Thyroid gland (tissue), 4 donors: Measurements from ENCODE around the gene CS. TPM values are rescaled to one million over a fixed set of nuclear protein-coding genes. Genes with fewer than 3 reads are reported as not detected.

Experiments used
- DNase-seq, 2 donors: peaks; one replicate each; pipeline ENCODE4 v3.0.0-alpha.2; 2019
- H3K27ac ChIP-seq, 3 donors: fragments of 200-600 bp; sonication (generic); 1 replicate in 2 of 3; 2 replicates in 1 of 3; pipeline ENCODE4 v1.5.1; 2016 to 2019; ENCODE audit warnings: mild to moderate bottlenecking in 1 of 3, moderate library complexity in 1 of 3
- H3K27me3 ChIP-seq: fragments of 200-600 bp; sonication (generic); one replicate; pipeline ENCODE4 v1.5.1; 2019
- H3K36me3 ChIP-seq, 2 donors: fragments of 200-600 bp; sonication (generic); one replicate each; pipeline ENCODE4 v1.5.1; 2016 to 2019
- H3K4me1 ChIP-seq, 2 donors: fragments of 200-600 bp; sonication (generic); one replicate each; pipeline ENCODE4 v1.5.1; 2017 to 2019
- H3K4me3 ChIP-seq, 3 donors: fragments of 200-600 bp; sonication (generic); replicated peaks in 1 of 3; 1 replicate in 2 of 3; 2 replicates in 1 of 3; pipeline ENCODE4 v1.5.1; 2016; ENCODE audit warnings: mild to moderate bottlenecking in 1 of 3
- H3K9me3 ChIP-seq: fragments of 200-600 bp; sonication (generic); one replicate; pipeline ENCODE4 v1.5.1; 2017
- CTCF ChIP-seq, 6 experiments: fragments of 200-600 bp in 3 of 6; fragments of 450-650 bp in 3 of 6; sonication (generic) in 3 of 6; IDR thresholded peaks; one replicate each; pipeline ENCODE4 v1.5.1; 2016 to 2019; ENCODE audit warnings: antibody characterized with exemption in 6 of 6, mild to moderate bottlenecking in 2 of 6, inconsistent platforms in 1 of 6, moderate library complexity in 1 of 6
- POLR2A ChIP-seq, 2 donors: fragments of 450-650 bp; IDR thresholded peaks; one replicate each; pipeline ENCODE4 v1.6.1; 2017; ENCODE audit warnings: antibody characterized with exemption in 2 of 2, mild to moderate bottlenecking in 2 of 2, moderate library complexity in 1 of 2
- WGBS, 2 donors: methylation state at CpG; one replicate each; pipeline ENCODE4 v1.1.5; 2017; 5-methylcytosine and 5-hydroxymethylcytosine counted together
- intact Hi-C: fragments of 100-400 bp; cut with DNase I; formaldehyde crosslinking; loops from one replicate; pipeline ENCODE4 v1.15.1; 2023
- total RNA-seq, 4 donors: library from RNA; depleted of rRNA; stranded (reverse); fragments of >200 nt; gene quantifications; one replicate each; pipeline ENCODE4 v1.2.3, GENCODE V29; 2016

Gene CS
- total RNA-seq, 4 donors from 2014 or later: 110 to 190 (median 118) TPM

- Histone ChIP-seq H3K27ac (no peak overlapping the region), H3K27me3 (no peaks in the 10 kb centered on the region), H3K9me3 (no peaks in the 10 kb centered on the region), H3K4me1 (peaks cover 7 to 8% of the 10 kb centered on the region in 2 donors), H3K36me3 (no peaks in the 10 kb centered on the region), H3K4me3 (no peak overlapping the region)
- no peak for DNase-seq
- intact Hi-C loops: loop anchor here (10.0 kb wide), 1 partner anchor 104 kb away; the partner anchor contains the start of gene ESYT1
- WGBS, 2 donors: 90 to 92% methylated on average over 7 of the region's 7 CpGs
- no peak for TF ChIP-seq POLR2A (IDR thresholded peaks at IDR 0.05)
- no peak for TF ChIP-seq CTCF (IDR thresholded peaks at IDR 0.05)
These were observed 71.0 kb downstream of the CS start for GRCh38 chr12:56229082-56229481.

GRCh38 chr12:56224954-56225353 lies 75.2 kb downstream of the CS start:
- DNase-seq: no peak
- Histone ChIP-seq H3K36me3 (no peaks in the 10 kb centered on the region), H3K27me3 (no peaks in the 10 kb centered on the region), H3K9me3 (no peaks in the 10 kb centered on the region), H3K27ac (peak overlapping the region in 1 of 3 donors; percentile 69), H3K4me3 (peak overlapping the region in 1 of 3 donors; percentile 64), H3K4me1 (peaks cover 26 to 34% of the 10 kb centered on the region in 2 donors)
- intact Hi-C loops: loop anchor here (2.0 to 10.0 kb wide), 2 partner anchors 32 to 100 kb away; partner anchors contain the start of gene ESYT1
- no peak for TF ChIP-seq CTCF (IDR thresholded peaks at IDR 0.05)
- TF ChIP-seq POLR2A (IDR thresholded peaks at IDR 0.05): no peak
- 66 to 71% methylated on average over 10 to 11 of the region's 11 CpGs for WGBS, 2 donors

- peak within 1 kb of the TSS; percentile 6 to 64 (median 57) for H3K4me3 ChIP-seq
- intact Hi-C loops: loop anchor here (2.0 to 10.0 kb wide), 2 partner anchors 31 to 99 kb away; partner anchors contain the start of gene ESYT1
- peak in 1 of 2 donors; percentile 56 for TF ChIP-seq POLR2A (IDR thresholded peaks at IDR 0.05)
- peak; percentile 87 to 97 (median 88) for TF ChIP-seq CTCF (IDR thresholded peaks at IDR 0.05)
- H3K27me3 ChIP-seq: no peaks in the 10 kb centered on the region
- peak within 1 kb of the TSS; percentile 39 to 69 (median 66) for H3K27ac ChIP-seq
- WGBS, 2 donors: 1 to 4% methylated on average over 10 to 33 of the region's 41 CpGs
- H3K4me1 ChIP-seq: peaks cover 27 to 36% of the 10 kb centered on the region in 2 donors
- no peaks in the 10 kb centered on the region for H3K36me3 ChIP-seq
- DNase-seq: peak; percentile 99
- no peaks in the 10 kb centered on the region for H3K9me3 ChIP-seq
These were observed 75.9 kb downstream of the CS start, which contains the start of gene NABP2 for GRCh38 chr12:56224102-56224701. NABP2 (plus strand) TSS chr12:56224342; CDS start chr12:56224857, 515 bp downstream.

- intact Hi-C loops: loop anchor here (2.0 to 10.0 kb wide), 2 partner anchors 31 to 99 kb away; partner anchors contain the start of gene ESYT1
- Histone ChIP-seq H3K36me3 (no peaks in the 10 kb centered on the region), H3K27me3 (no peaks in the 10 kb centered on the region), H3K27ac (peak overlapping the region in 2 of 3 donors; percentile 56 to 66), H3K4me1 (peaks cover 27 to 36% of the 10 kb centered on the region in 2 donors), H3K4me3 (no peak overlapping the region), H3K9me3 (no peaks in the 10 kb centered on the region)
- DNase-seq: no peak
- WGBS, 2 donors: 28 to 29% methylated on average over 15 of the region's 15 CpGs
- TF ChIP-seq CTCF (IDR thresholded peaks at IDR 0.05) (no peak), POLR2A (IDR thresholded peaks at IDR 0.05) (no peak)
These were observed 76.5 kb downstream of the CS start for GRCh38 chr12:56223571-56224101.

- peaks cover 27 to 36% of the 10 kb centered on the region in 2 donors for H3K4me1 ChIP-seq
- 26 to 37% methylated on average over 4 of the region's 4 CpGs for WGBS, 2 donors
- peak overlapping the region in 2 of 3 donors; percentile 3 to 65 for H3K4me3 ChIP-seq
- DNase-seq: no peak
- intact Hi-C loops: loop anchor here (10.0 kb wide), 1 partner anchor 98 kb away; the partner anchor contains the start of gene ESYT1
- H3K36me3 ChIP-seq: no peaks in the 10 kb centered on the region
- TF ChIP-seq POLR2A (IDR thresholded peaks at IDR 0.05): no peak
- TF ChIP-seq CTCF (IDR thresholded peaks at IDR 0.05): no peak
- H3K9me3 ChIP-seq: no peaks in the 10 kb centered on the region
- H3K27me3 ChIP-seq: no peaks in the 10 kb centered on the region
- peak overlapping the region; percentile 82 to 99 (median 92) for H3K27ac ChIP-seq
These were observed 77.6 kb downstream of the CS start for GRCh38 chr12:56222531-56222895.
